ENCODE measurements around the gene SOBP.

SOBP gene

GRCh38 chr6:107617341-107617932, 127.5 kb downstream of the SOBP start:
- DNase-seq (ENCODE audit: low spot score): no peak

GRCh38 chr6:107618672-107619071, 128.8 kb downstream of the SOBP start:
- DNase-seq (ENCODE audit: low spot score): no peak

DNA sequence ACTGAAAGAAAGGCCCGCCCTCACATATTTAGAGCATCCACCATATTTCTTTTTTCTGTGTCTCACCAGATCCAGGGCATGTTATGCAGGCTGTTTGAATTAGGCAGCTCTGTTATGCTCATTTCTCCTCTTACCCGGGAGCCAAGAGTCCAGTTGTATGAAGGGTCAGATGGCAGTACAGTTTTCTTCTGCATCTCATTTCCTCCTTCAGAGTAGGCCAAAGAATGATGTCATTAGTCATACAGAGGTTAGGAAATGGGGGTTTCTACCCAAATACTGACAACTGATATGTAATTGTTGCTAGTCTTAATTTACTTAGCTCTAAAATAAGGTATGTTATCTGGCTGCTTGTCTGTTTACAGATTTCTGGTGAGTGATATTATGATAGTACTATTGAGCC, 130.8 kb downstream of the SOBP start:
- no peak for DNase-seq (ENCODE audit: low spot score)

- DNase-seq (ENCODE audit: low spot score): peak; percentile 68
Observed at GRCh38 chr6:107621229-107621937, 131.5 kb downstream of the SOBP start.

- no peak for DNase-seq (ENCODE audit: low spot score)
Observed at GRCh38 chr6:107622269-107622668, 132.4 kb downstream of the SOBP start.

DNA sequence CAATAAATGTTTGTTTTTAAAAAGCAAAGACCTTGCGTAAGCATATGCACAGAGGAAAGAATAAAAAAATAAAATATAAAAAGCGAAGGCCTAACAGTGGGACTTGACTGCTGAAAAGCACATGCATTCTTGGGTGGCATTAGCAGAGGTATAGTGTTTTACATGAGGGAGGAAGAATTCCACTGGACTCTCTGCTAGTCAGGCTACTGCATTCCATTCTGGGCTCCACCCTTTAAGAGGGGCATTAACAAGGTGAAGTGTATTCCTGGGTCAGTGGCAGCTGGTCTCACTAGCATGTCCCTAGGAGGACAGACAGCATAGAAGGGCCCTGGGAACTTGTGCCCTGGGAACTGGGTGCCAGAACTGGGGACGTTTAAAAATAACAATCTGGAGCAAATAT, 134.1 kb downstream of the SOBP start:
- no peak for DNase-seq (ENCODE audit: low spot score)

DNA sequence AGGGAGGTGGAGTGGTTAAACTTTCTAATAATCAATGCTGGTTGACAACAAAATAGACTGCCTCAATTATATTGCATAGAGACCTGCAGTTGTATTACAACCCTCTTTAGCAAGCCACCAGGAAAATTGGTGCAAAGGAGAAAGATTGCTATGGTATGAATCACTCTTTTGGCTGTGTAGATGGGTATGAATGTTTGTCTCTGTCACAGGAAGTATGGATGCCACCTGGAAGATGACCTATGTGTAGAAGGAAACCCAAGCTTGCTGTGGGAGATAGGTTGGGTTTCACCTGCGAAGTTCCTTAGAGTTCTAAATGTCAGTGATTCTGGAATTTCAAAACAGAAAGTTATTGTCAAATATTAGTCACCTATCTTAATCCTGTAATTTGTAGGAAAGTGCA, 134.6 kb downstream of the SOBP start:
- DNase-seq (ENCODE audit: low spot score): no peak

DNA sequence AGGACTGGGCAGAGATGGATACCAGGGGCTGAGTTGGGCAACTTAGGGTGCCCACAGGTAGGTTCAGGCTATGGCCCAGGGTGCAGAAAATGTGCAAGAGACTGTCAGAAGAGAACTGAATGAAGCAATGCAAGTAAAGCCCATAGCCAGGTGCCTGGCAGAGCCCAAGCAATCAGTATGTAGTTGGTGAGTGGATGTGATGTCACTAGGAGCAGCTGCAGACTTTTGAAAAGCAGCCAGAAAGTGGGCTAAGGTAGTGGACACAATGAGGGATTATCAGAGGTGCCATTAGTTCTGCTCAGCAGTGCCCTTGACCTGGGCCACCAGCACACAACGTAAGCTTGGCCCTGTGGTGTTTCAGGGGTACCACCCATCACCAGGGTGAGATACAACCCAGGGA, 135.3 kb downstream of the SOBP start:
- DNase-seq (ENCODE audit: low spot score): no peak

DNA sequence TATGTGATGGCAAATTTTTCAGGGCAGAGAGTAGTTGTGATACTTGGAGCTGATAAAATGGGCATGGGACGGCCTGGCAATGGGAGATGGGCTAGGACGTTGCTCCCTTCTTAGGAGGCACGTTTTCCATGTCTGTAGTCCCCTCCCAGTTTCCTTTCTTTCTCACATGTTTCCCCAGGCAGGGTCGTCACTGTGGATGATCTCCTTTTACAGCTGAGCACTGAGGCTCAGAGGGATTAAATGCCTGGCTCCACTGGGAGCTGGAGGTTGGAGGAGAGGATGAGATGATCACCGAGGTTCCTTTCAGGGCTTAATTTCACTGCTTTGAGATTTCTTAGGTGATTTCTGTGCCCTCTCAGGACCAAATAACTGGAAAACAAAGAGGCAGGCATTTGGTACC, 136.7 kb downstream of the SOBP start:
- no peak for DNase-seq (ENCODE audit: low spot score)

DNA sequence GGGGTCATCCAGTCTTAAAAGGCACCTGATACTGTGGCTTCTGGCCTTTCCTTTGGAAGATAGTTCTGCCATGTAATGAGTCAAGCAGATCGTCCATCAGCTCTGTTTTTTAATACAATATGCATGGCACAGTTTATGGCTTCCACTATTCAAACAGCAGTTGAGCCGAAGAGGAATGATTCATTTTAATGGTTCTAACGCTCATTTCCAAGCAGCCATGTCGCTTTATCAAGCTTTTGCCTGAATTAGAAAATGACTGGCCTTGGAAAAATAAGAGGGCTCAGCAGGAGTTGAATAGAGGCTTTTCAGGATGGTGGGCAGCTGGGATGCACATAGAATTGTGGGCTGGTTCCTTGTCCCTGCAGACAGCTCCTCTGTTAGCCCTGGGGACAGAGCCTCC, 138.1 kb downstream of the SOBP start:
- DNase-seq (ENCODE audit: low spot score): no peak

DNA sequence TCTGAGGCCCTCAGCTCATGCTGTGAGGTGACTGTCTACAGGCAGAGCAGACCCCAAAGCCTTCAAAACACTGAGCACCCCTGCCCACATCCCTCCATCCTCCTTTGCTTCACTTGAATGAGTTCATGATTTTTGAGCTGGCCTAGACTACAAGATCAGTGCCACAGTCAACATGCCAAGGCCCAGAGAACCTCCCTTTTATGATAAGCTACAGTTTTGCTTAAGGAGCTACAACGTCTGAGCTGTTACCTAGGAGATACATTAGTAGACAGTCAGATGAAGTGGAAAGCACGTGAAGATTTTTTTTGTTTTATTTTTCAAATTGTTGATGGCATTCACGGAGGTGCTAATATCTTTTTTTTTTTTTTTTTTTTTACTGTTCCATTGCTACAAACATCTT, 139.0 kb downstream of the SOBP start:
- no peak for DNase-seq (ENCODE audit: low spot score)

- DNase-seq (ENCODE audit: low spot score): no peak
Observed at GRCh38 chr6:107629548-107630129, 139.7 kb downstream of the SOBP start.

DNA sequence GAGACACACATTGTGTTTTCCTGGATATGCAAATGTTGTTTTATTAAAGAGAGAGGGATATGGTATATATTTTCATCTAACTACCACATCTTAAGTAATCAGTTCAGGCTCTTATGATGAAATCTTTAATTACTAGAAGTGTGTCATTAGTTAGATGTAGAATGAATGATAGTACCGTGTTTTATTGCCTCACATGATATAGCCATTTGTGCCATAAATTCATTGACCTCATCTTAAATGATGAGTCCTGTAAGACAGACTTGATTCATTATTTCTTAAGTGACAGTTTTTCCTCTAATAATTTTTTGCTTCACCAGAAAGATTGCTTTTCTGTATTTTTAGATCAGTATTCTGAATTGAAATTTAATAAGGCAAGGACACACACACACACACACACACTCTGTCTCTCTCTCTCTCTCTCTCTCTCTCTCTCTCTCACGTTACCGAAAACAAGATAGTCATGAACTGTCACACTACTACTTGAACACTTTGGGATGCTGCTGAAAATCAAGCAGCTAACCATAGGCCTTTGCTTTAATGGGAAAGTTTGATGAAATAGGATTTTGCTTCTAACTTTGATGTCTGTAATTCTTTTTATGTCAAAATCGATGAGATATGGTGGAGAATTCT, 140.5 kb downstream of the SOBP start:
- DNase-seq (ENCODE audit: low spot score): no peak

GRCh38 chr6:107632381-107633136, 142.6 kb downstream of the SOBP start:
- no peak for DNase-seq (ENCODE audit: low spot score)

GRCh38 chr6:107633680-107634323, 143.9 kb downstream of the SOBP start:
- no peak for DNase-seq (ENCODE audit: low spot score)

- DNase-seq (ENCODE audit: low spot score): no peak
Observed at GRCh38 chr6:107634324-107635056, 144.6 kb downstream of the SOBP start.

GRCh38 chr6:107635057-107635515, 145.2 kb downstream of the SOBP start:
- no peak for DNase-seq (ENCODE audit: low spot score)

DNA sequence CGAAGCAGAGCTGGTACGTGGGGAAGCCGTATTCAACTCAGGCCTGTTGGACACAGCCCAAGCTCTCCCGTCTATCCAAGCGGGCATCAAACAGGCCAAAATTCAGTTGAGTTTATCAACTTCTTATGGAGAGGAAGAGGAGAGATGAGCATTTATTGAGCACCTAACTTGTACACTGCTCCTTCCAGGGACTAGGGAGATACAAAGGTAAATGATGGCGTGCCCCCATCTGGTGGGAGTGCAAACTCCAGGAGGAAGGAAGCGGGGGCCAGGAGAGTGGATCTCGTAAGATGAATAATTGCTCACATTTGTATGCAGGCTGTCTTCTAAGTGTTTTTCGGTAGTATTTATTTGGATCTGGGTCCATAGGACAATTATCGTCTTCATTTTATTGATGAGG, 146.6 kb downstream of the SOBP start:
- DNase-seq (ENCODE audit: low spot score): no peak

- no peak for DNase-seq (ENCODE audit: low spot score)
Observed at GRCh38 chr6:107637316-107638315, 147.7 kb downstream of the SOBP start.

- DNase-seq (ENCODE audit: low spot score): no peak
Observed at GRCh38 chr6:107638493-107638892, 148.6 kb downstream of the SOBP start.

Measured in COLO829 (cell line).